Lung (tissue), 12 donors: ENCODE measurements around the gene MREG. TPM values are rescaled to one million over a fixed set of nuclear protein-coding genes. Genes with fewer than 3 reads are reported as not detected.

ENCODE experiments used
- ATAC-seq: fragments of 200-7000 bp; cut with Tn5 transposase; one replicate; pipeline ENCODE4 v1.9.1; 2020; ENCODE audit warnings: moderate number of reproducible peaks; ENCODE audit not compliant: insufficient read depth, low FRiP score
- DNase-seq, 3 donors: peaks; one replicate each; pipeline ENCODE4 v3.0.0-alpha.2; 2013 to 2017
- H3K27ac ChIP-seq, 2 donors: one replicate each; pipeline ENCODE4 v1.5.1; 2013; ENCODE audit warnings: mild to moderate bottlenecking in 2 of 2, moderate library complexity in 2 of 2, control low read depth in 1 of 2, inconsistent platforms in 1 of 2, low read depth in 1 of 2, low read length in 1 of 2
- H3K27me3 ChIP-seq, 3 donors: one replicate each; pipeline ENCODE4 v1.5.1; 2013; ENCODE audit warnings: low read length in 2 of 3; ENCODE audit not compliant: control insufficient read depth in 3 of 3, insufficient read depth in 3 of 3
- H3K36me3 ChIP-seq, 4 donors: one replicate each; pipeline ENCODE4 v1.5.1; 2013; ENCODE audit warnings: low read length in 4 of 4, mild to moderate bottlenecking in 1 of 4, moderate library complexity in 1 of 4; ENCODE audit not compliant: control insufficient read depth in 4 of 4, insufficient read depth in 4 of 4
- H3K4me1 ChIP-seq, 5 donors: one replicate each; pipeline ENCODE4 v1.5.1; 2013; ENCODE audit warnings: low read length in 5 of 5, mild to moderate bottlenecking in 2 of 5, moderate library complexity in 1 of 5; ENCODE audit not compliant: control insufficient read depth in 5 of 5, insufficient read depth in 5 of 5
- H3K4me3 ChIP-seq: one replicate; pipeline ENCODE4 v1.5.1; 2013; ENCODE audit warnings: mild to moderate bottlenecking, control low read depth, moderate library complexity
- H3K9ac ChIP-seq, 2 donors: one replicate each; pipeline ENCODE4 v1.5.1; 2013; ENCODE audit warnings: low read length in 2 of 2, control low read depth in 1 of 2; ENCODE audit not compliant: insufficient read depth in 1 of 2
- H3K9me3 ChIP-seq, 4 donors: one replicate each; pipeline ENCODE4 v1.5.1; 2013; ENCODE audit warnings: low read length in 3 of 4, mild to moderate bottlenecking in 1 of 4, moderate library complexity in 1 of 4; ENCODE audit not compliant: control insufficient read depth in 4 of 4, insufficient read depth in 3 of 4
- WGBS, 2 donors: extraction: QIAGEN DNeasy Blood & Tissue Kit; methylation state at CpG; one replicate each; pipeline ENCODE4 v1.1.7; 2013; 5-methylcytosine and 5-hydroxymethylcytosine counted together
- polyA plus RNA-seq, 2 donors: library from polyadenylated mRNA; stranded (reverse); fragments of 200-250 nt; gene quantifications; one replicate each; pipeline ENCODE4 v1.2.1, GENCODE V29; 2013
- total RNA-seq, 2 donors: library from RNA; depleted of rRNA in 1 of 2; stranded (reverse); fragments of >200 nt in 1 of 2; gene quantifications; one replicate each; pipeline ENCODE4 v1.2.1, GENCODE V29; 2014 to 2021
- TF ChIP-seq, protein P1 (sequence below): IDR thresholded peaks from 2 replicates; pipeline ENCODE4 v1.5.1; 2012; ENCODE audit warnings: mild to moderate bottlenecking; ENCODE audit errors: control extremely low read depth, extremely low read depth
- donor health status: control.
- donor health status: control.
- donor health status: Bipolar disorder and iron deficiency.
- donor health status: healthy.
- donor health status: DM: yes; HTN: yes; CAD: no.

Gene MREG
- total and polyA plus RNA-seq, 4 donors = 6.9 to 30.2 (median 12.0) TPM

DNA sequence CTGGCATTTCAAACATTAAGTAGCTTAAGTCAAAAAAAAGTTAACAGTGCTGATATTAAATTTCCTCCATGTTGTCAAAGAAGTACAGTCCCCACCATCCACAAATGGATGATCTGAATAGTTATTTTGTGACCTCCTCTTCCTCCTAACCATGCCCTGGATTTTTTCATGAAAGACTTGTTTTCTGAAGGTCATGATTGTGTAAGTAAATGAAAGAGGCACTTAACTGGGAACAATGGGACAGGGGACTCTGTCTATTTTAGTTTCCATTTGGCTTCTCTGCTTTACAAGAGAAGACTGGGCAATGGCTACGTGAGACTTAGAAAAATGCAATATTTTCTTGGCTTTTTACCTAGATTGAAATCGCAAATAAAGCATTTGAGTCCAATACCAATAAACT, 36.1 kb upstream of the MREG start:
- H3K4me3 ChIP-seq = no peak overlapping the region
- H3K4me1 ChIP-seq = no peaks in the 10 kb centered on the region
- no peak overlapping the region for H3K9ac ChIP-seq
- WGBS, 2 donors = 95 to 98% methylated on average over 2 of the region's 2 CpGs
- no peaks in the 10 kb centered on the region for H3K9me3 ChIP-seq
- H3K27me3 ChIP-seq = no peaks in the 10 kb centered on the region
- peaks cover 0 to 3% (median under 1%) of the 10 kb centered on the region in 4 donors for H3K36me3 ChIP-seq
- H3K27ac ChIP-seq = no peak overlapping the region
- no peak for DNase-seq
- TF ChIP-seq, protein P1, sequence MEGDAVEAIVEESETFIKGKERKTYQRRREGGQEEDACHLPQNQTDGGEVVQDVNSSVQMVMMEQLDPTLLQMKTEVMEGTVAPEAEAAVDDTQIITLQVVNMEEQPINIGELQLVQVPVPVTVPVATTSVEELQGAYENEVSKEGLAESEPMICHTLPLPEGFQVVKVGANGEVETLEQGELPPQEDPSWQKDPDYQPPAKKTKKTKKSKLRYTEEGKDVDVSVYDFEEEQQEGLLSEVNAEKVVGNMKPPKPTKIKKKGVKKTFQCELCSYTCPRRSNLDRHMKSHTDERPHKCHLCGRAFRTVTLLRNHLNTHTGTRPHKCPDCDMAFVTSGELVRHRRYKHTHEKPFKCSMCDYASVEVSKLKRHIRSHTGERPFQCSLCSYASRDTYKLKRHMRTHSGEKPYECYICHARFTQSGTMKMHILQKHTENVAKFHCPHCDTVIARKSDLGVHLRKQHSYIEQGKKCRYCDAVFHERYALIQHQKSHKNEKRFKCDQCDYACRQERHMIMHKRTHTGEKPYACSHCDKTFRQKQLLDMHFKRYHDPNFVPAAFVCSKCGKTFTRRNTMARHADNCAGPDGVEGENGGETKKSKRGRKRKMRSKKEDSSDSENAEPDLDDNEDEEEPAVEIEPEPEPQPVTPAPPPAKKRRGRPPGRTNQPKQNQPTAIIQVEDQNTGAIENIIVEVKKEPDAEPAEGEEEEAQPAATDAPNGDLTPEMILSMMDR = no peak
- ATAC-seq = no peak

DNA sequence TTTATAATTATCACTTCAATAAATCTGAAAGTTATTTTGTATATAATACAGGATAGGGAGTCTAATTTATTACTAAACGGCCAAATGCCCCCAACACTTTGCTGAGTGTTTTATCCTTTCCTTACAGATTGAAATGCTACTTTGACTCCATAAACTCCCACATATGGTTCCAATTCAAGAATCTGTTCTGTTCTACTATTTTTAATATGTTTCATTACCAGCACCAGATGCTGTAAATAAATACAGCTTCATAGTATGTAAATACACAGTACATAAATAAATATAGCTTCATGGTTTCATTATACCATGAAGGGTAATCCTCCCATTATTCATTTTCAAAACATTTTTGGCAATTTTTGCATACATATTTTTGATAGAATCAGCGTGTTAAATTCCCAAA, 34.0 kb upstream of the MREG start:
- DNase-seq (no peak), ATAC-seq (no peak)
- H3K36me3 ChIP-seq = peaks cover 3 to 6% (median 5%) of the 10 kb centered on the region in 4 donors
- H3K4me3 ChIP-seq = no peak overlapping the region
- 95 to 98% methylated on average over 2 of the region's 2 CpGs for WGBS, 2 donors
- H3K9me3 ChIP-seq = no peaks in the 10 kb centered on the region
- H3K9ac ChIP-seq = no peak overlapping the region
- no peaks in the 10 kb centered on the region for H3K27me3 ChIP-seq
- no peaks in the 10 kb centered on the region for H3K4me1 ChIP-seq
- no peak overlapping the region for H3K27ac ChIP-seq
- TF ChIP-seq, protein P1 = no peak

GRCh38 chr2:216044883-216045486, 31.6 kb upstream of the MREG start:
- H3K27me3 ChIP-seq = no peaks in the 10 kb centered on the region
- no peaks in the 10 kb centered on the region for H3K9me3 ChIP-seq
- H3K36me3 ChIP-seq = peaks cover 4 to 11% (median 7%) of the 10 kb centered on the region in 4 donors
- no peak overlapping the region for H3K27ac ChIP-seq
- ATAC-seq = no peak
- TF ChIP-seq, protein P1 = no peak
- H3K9ac ChIP-seq = no peak overlapping the region
- no peak overlapping the region for H3K4me3 ChIP-seq
- WGBS, 2 donors = 68 to 79% methylated on average over 5 of the region's 5 CpGs
- peak in 2 of 3 donors; percentile 15 to 48 for DNase-seq
- no peaks in the 10 kb centered on the region for H3K4me1 ChIP-seq

- no peaks in the 10 kb centered on the region for H3K27me3 ChIP-seq
- peaks cover 4 to 13% (median 6%) of the 10 kb centered on the region in 4 donors for H3K36me3 ChIP-seq
- no peak overlapping the region for H3K9ac ChIP-seq
- no peak overlapping the region for H3K27ac ChIP-seq
- TF ChIP-seq, protein P1 = no peak
- H3K4me3 ChIP-seq = no peak overlapping the region
- ATAC-seq (no peak), DNase-seq (no peak)
- 97 to 99% methylated on average over 5 of the region's 5 CpGs for WGBS, 2 donors
- no peaks in the 10 kb centered on the region for H3K9me3 ChIP-seq
- H3K4me1 ChIP-seq = no peaks in the 10 kb centered on the region
Observed at GRCh38 chr2:216043949-216044348, 30.6 kb upstream of the MREG start.
